DOHH2 (cell line): ENCODE measurements around the gene BANP.
"Not testable (repeated sequence)": the region's sequence is repeated elsewhere in the genome, so short reads cannot be mapped to it uniquely, and the experiment has no call there.

Source experiments
- CTCF ChIP-seq: fragments of 200-600 bp; sonication (generic); IDR thresholded peaks from one replicate; pipeline ENCODE4 v1.5.1; 2014; ENCODE audit warnings: antibody characterized with exemption, mild to moderate bottlenecking, low read depth, low read length; ENCODE audit not compliant: poor library complexity, severe bottlenecking
- EZH2phosphoT487 ChIP-seq: fragments of 200-600 bp; sonication (generic); IDR thresholded peaks from 2 replicates; pipeline ENCODE4 v1.6.1; 2017; ENCODE audit warnings: borderline replicate concordance, mild to moderate bottlenecking, antibody characterized with exemption, low read length, moderate library complexity, mixed read lengths

DNA sequence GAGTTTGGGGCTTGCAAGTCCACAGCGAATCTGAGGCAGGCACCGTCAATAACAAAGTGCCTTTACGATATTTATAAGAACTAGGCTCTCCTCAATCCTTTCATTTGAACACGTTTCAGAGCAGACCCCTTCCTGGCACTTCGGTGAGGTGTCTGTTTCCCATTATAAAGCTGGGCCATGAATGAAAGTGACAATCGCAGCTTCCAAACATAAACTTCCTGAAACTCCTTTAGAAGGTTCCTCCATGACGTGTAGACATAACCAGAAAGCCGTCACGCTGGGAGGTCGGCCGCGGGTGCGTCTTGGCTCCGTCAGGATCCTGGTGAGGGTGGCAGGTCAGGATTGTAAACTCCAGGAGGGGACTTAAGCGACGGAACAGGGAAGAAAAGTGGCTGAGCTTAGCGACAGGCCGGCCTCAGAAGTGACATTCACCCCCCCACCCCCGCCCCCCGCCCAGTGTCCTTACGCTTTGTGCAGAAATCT lies 150.4 kb downstream of the BANP start:
- TF ChIP-seq CTCF, EZH2phosphoT487: not testable (repeated sequence)
